Esophagus muscularis mucosa (tissue), 3 donors: Measurements from ENCODE around the gene CCR5.
A peak's percentile ranks its signal among the peaks of the same experiment; 100 is the strongest.

ENCODE experiments used
- POLR2A ChIP-seq: fragments of 450-650 bp; IDR thresholded peaks from one replicate; pipeline ENCODE4 v1.6.1; 2017; ENCODE audit warnings: antibody characterized with exemption, moderate library complexity, mild to moderate bottlenecking, low read depth
- POLR2AphosphoS5 ChIP-seq, 2 donors: sonication (generic); formaldehyde crosslinking; IDR thresholded peaks; one replicate each; pipeline ENCODE4 v1.6.1; 2017; ENCODE audit warnings: antibody characterized with exemption in 2 of 2
- TF ChIP-seq, protein P1 (sequence below), 3 experiments: fragments of 200-600 bp in 2 of 3; fragments of 450-650 bp in 1 of 3; sonication (generic) in 2 of 3; IDR thresholded peaks; one replicate each; pipeline ENCODE4 v1.5.1; 2017 to 2019; ENCODE audit warnings: antibody characterized with exemption in 3 of 3, mild to moderate bottlenecking in 2 of 3, moderate library complexity in 1 of 3

DNA sequence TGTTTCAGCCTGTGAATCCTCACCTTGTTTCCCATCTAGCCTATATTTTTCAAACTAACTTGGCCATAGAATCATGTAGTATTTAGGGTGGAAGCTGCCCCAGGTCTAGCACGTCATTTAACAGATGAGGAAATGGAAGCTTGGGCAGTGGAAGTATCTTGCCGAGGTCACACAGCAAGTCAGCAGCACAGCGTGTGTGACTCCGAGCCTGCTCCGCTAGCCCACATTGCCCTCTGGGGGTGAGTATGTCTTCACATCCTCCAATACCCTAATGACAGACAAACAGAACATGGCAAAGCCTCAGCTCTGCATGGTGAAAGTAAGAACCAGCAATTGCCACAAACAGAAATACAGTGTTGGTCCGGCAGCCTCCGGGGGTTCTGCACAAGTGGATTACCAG is 2.2 kb upstream of the CCR5 start:
- no peak for TF ChIP-seq POLR2A
- TF ChIP-seq, protein P1, sequence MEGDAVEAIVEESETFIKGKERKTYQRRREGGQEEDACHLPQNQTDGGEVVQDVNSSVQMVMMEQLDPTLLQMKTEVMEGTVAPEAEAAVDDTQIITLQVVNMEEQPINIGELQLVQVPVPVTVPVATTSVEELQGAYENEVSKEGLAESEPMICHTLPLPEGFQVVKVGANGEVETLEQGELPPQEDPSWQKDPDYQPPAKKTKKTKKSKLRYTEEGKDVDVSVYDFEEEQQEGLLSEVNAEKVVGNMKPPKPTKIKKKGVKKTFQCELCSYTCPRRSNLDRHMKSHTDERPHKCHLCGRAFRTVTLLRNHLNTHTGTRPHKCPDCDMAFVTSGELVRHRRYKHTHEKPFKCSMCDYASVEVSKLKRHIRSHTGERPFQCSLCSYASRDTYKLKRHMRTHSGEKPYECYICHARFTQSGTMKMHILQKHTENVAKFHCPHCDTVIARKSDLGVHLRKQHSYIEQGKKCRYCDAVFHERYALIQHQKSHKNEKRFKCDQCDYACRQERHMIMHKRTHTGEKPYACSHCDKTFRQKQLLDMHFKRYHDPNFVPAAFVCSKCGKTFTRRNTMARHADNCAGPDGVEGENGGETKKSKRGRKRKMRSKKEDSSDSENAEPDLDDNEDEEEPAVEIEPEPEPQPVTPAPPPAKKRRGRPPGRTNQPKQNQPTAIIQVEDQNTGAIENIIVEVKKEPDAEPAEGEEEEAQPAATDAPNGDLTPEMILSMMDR (IDR thresholded peaks at IDR 0.05): peak in 1 of 3 experiments; percentile 8
- no peak for TF ChIP-seq POLR2AphosphoS5 (IDR thresholded peaks at IDR 0.05)
